Measurements from ENCODE around the gene GNE. TPM values are rescaled to one million over a fixed set of nuclear protein-coding genes. Genes with fewer than 3 reads are reported as not detected.
"Not testable (repeated sequence)": the region's sequence is repeated elsewhere in the genome, so short reads cannot be mapped to it uniquely, and the experiment has no call there.

Gene GNE
- total RNA-seq, 4 donors from 2014 or later, result 30.0 to 42.6 (median 32.6) TPM

DNA sequence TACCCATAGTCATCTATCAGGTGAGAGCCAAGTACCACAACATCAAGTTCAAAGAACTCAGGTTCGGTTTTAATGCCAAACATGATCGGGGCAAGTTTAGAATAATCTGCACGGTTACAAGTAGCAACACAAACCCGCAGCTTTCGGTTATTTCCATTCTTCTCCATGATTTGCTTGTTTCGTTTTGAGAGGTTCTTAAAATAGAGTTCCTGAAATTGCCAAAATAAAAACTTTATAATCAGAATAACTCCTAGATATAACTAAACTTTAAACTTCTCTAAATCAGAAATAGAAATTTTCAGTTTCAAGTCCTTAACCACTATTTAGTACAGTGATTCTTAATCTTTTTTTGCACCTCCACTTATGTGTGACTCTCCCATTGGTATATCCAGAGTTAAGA is 9.1 kb downstream of the GNE start:
- no peak for DNase-seq (ENCODE audit: low spot score in 2 of 2)

DNA sequence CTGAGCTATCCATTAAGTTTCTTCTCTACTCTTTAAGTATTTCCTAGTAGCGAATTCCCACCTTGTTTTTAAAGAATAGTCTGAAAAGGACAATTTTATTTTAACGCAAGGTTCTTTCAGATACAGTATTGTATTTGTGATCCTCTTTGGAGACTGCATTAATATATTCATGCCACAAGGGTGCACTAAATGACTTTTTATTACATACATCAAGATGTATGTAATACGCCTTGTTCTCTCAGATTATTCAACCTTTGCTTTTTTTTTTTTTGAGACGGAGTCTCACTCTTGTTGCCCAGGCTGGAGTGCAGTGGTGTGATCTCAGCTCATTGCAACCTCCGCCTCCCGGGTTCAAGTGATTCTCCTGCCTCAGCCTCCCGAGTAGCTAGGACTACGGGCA is 10.2 kb downstream of the GNE start:
- not testable (repeated sequence) for H3K27ac ChIP-seq; H3K9me3 ChIP-seq; H3K4me3 ChIP-seq; DNase-seq (ENCODE audit: low spot score in 2 of 2); H3K27me3 ChIP-seq
- WGBS, 2 donors, result 58 to 61% methylated on average over 8 of the region's 8 CpGs
- peak in 3 of 5 experiments; percentile 19 to 44 (median 26) for TF ChIP-seq CTCF (IDR thresholded peaks at IDR 0.05)
- Histone ChIP-seq H3K4me1 (peaks cover 0 to 12% (median 0%) of the 10 kb centered on the region in 4 donors), H3K36me3 (peaks cover 4 to 39% (median 5%) of the 10 kb centered on the region in 3 donors)

More for the DNA sequence above, 9.1 kb downstream of the GNE start:
- Histone ChIP-seq H3K4me1 (peaks cover 0 to 12% (median 0%) of the 10 kb centered on the region in 4 donors), H3K36me3 (peaks cover 3 to 28% (median 4%) of the 10 kb centered on the region in 3 donors), H3K27ac (no peak overlapping the region), H3K4me3 (no peak overlapping the region), H3K27me3 (no peaks in the 10 kb centered on the region), H3K9me3 (no peaks in the 10 kb centered on the region)
- TF ChIP-seq POLR2A (IDR thresholded peaks at IDR 0.05) (no peak), CTCF (IDR thresholded peaks at IDR 0.05) (no peak), EP300 (IDR thresholded peaks at IDR 0.05) (no peak)
- 76 to 81% methylated on average over 6 of the region's 6 CpGs for WGBS, 2 donors

- no peaks in the 10 kb centered on the region for H3K27me3 ChIP-seq
- H3K4me1 ChIP-seq, result peaks cover 0 to 12% (median 0%) of the 10 kb centered on the region in 4 donors
- no peak for TF ChIP-seq EP300 (IDR thresholded peaks at IDR 0.05)
- TF ChIP-seq POLR2A (IDR thresholded peaks at IDR 0.05), result no peak
- TF ChIP-seq CTCF (IDR thresholded peaks at IDR 0.05), result no peak
- 92 to 93% methylated on average over 3 of the region's 3 CpGs for WGBS, 2 donors
- no peak overlapping the region for H3K27ac ChIP-seq
- no peaks in the 10 kb centered on the region for H3K9me3 ChIP-seq
- H3K36me3 ChIP-seq, result peaks cover 4 to 46% (median 5%) of the 10 kb centered on the region in 3 donors
- no peak for DNase-seq (ENCODE audit: low spot score in 2 of 2)
- no peak overlapping the region for H3K4me3 ChIP-seq
These were observed 10.9 kb downstream of the GNE start for GRCh38 chr9:36247356-36247755.

- Histone ChIP-seq H3K27ac (no peak overlapping the region), H3K27me3 (no peaks in the 10 kb centered on the region), H3K4me1 (peaks cover 0 to 11% (median 0%) of the 10 kb centered on the region in 4 donors), H3K9me3 (no peaks in the 10 kb centered on the region), H3K36me3 (peaks cover 4 to 54% (median 5%) of the 10 kb centered on the region in 3 donors), H3K4me3 (no peak overlapping the region)
- no peak for DNase-seq (ENCODE audit: low spot score in 2 of 2)
- 88 to 91% methylated on average over 6 of the region's 6 CpGs for WGBS, 2 donors
- TF ChIP-seq POLR2A (IDR thresholded peaks at IDR 0.05) (no peak), EP300 (IDR thresholded peaks at IDR 0.05) (no peak)
These were observed 12.3 kb downstream of the GNE start for GRCh38 chr9:36245906-36246305.

DNA sequence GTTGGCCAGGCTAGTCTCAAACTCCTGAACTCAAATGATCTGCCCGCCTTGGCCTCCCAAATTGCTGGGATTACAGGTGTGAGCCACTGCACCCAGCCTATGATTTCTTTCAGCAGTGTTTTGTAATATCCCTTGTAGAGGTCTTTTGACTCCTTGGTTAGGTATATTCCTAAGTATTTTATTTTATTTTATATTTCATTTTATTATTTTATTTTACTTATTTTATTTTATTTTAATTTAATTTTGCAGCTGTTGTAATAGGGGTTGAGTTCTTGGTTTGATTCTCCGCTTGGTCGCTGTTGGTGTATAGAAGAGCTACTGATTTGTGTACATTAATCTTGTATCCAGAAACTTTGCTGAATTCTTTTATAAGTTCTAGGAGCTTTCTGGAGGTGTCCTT is 18.6 kb downstream of the GNE start:
- H3K4me1 ChIP-seq; H3K27me3 ChIP-seq; H3K27ac ChIP-seq; H3K9me3 ChIP-seq; H3K4me3 ChIP-seq; DNase-seq (ENCODE audit: low spot score in 2 of 2): not testable (repeated sequence)
- H3K36me3 ChIP-seq, result peaks cover 0 to 62% (median 5%) of the 10 kb centered on the region in 3 donors
- 98 to 100% methylated on average over 3 of the region's 3 CpGs for WGBS, 2 donors

DNA sequence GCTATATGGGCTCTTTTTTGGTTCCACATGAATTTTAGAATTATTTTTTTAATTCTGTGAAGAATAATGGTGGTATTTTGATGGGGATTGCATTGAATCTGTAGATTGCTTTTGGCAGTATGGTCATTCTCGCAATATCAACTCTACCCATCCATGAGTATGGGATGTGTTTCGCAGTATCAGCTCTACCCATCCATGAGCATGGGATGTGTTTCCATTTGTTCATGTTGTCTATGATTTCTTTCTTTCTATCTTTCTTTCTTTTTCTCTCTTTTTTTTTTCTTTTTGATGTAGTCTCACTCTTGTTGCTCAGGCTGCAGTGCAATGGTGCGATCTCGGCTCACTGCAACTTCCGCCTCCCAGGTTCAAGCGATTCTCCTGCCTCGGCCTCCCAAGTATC is 19.0 kb downstream of the GNE start:
- H3K4me1 ChIP-seq; H3K27ac ChIP-seq; DNase-seq (ENCODE audit: low spot score in 2 of 2); H3K4me3 ChIP-seq; H3K9me3 ChIP-seq; H3K27me3 ChIP-seq: not testable (repeated sequence)
- WGBS, 2 donors, result 98 to 100% methylated on average over 7 of the region's 7 CpGs
- peaks cover 0 to 62% (median 2%) of the 10 kb centered on the region in 3 donors for H3K36me3 ChIP-seq

- H3K36me3 ChIP-seq, result peaks cover 0 to 62% (median 0%) of the 10 kb centered on the region in 3 donors
- WGBS, 2 donors, result 89 to 95% methylated on average over 3 of the region's 3 CpGs
- no peak for TF ChIP-seq CTCF (IDR thresholded peaks at IDR 0.05)
- no peak for TF ChIP-seq POLR2A (IDR thresholded peaks at IDR 0.05)
- TF ChIP-seq EP300 (IDR thresholded peaks at IDR 0.05), result no peak
- no peak overlapping the region for H3K27ac ChIP-seq
- no peaks in the 10 kb centered on the region for H3K27me3 ChIP-seq
- H3K9me3 ChIP-seq, result no peaks in the 10 kb centered on the region
- DNase-seq (ENCODE audit: low spot score in 2 of 2), result no peak
- H3K4me1 ChIP-seq, result no peaks in the 10 kb centered on the region
- H3K4me3 ChIP-seq, result no peak overlapping the region
These were observed 21.0 kb downstream of the GNE start for GRCh38 chr9:36237230-36237629.
